Motor neuron (in vitro differentiated cells): ENCODE results near the gene ADH7. TPM values are rescaled to one million over a fixed set of nuclear protein-coding genes. Genes with fewer than 3 reads are reported as not detected.

ENCODE experiments used
- total RNA-seq, 8 experiments: library from RNA; unstranded; fragments of 300-600 nt; gene quantifications; 2 replicates each; pipeline versions ENCODE4 v1.2.3 to v1.2.4, GENCODE V29; 2022

Gene ADH7
- total RNA-seq, 8 experiments from 2014 or later: 0.09 to 3.0 (median 0.29) TPM; not detected in 5

Other genes starting within 250 kb of the ADH7 start
- gene ADH6, start 216.1 kb downstream of the ADH7 start, total RNA-seq: 1 to 10 TPM in 5 of 8 experiments, under 1 TPM in 3; 0.57 to 2.1 (median 1.1) TPM
- under 1 TPM in 2 of 8 experiments, not detected in 6; 0.20 to 1.00 TPM for gene ADH1A, start 144.4 kb downstream of the ADH7 start, total RNA-seq
- gene ADH1B, start 113.9 kb downstream of the ADH7 start, total RNA-seq: under 1 TPM in 7 of 8 experiments, not detected in 1; 0.10 to 1.00 (median 0.28) TPM
- gene ADH1C, start 82.6 kb downstream of the ADH7 start, total RNA-seq: under 1 TPM in 5 of 8 experiments, not detected in 3; 0.47 to 1.00 (median 0.55) TPM
- gene C4orf17, start 75.7 kb upstream of the ADH7 start, total RNA-seq: under 1 TPM in 4 of 8 experiments, not detected in 4; 0.05 to 0.27 (median 0.21) TPM
- gene TRMT10A, start 128.7 kb upstream of the ADH7 start, total RNA-seq: 10 to 100 TPM in 6 of 8 experiments, 1 to 10 TPM in 2; 7.3 to 15.9 (median 11.7) TPM
- 1 to 10 TPM in 5 of 8 experiments, under 1 TPM in 2, not detected in 1; 0.20 to 2.5 (median 1.7) TPM for gene MTTP, start 139.5 kb upstream of the ADH7 start, total RNA-seq
- under 1 TPM; under 0.01 to 0.57 (median 0.18) TPM for gene C4orf54, start 222.5 kb upstream of the ADH7 start, total RNA-seq